Esophagus muscularis mucosa (tissue), 4 donors: ENCODE measurements around the gene CEP20. TPM values are rescaled to one million over a fixed set of nuclear protein-coding genes. Genes with fewer than 3 reads are reported as not detected.

ENCODE experiments used
- DNase-seq: peaks from one replicate; pipeline ENCODE4 v3.0.0-alpha.2; 2017; ENCODE audit errors: extremely low spot score
- H3K27ac ChIP-seq, 4 donors: fragments of 200-600 bp; sonication (generic); replicated peaks in 1 of 4; 1 replicate in 3 of 4; 2 replicates in 1 of 4; pipeline ENCODE4 v1.5.1; 2016 to 2019; ENCODE audit warnings: mild to moderate bottlenecking in 1 of 4
- H3K27me3 ChIP-seq, 4 donors: fragments of 200-600 bp; sonication (generic); one replicate each; pipeline versions ENCODE4 v1.5.1 to v1.6.0; 2016 to 2019
- H3K36me3 ChIP-seq, 4 donors: fragments of 200-600 bp; sonication (generic); one replicate each; pipeline ENCODE4 v1.5.1; 2016 to 2019
- H3K4me1 ChIP-seq, 4 donors: fragments of 200-600 bp; sonication (generic); one replicate each; pipeline ENCODE4 v1.5.1; 2016 to 2019
- H3K4me3 ChIP-seq, 4 donors: fragments of 200-600 bp; sonication (generic); 1 replicate in 2 of 4; 2 replicates in 2 of 4; pipeline ENCODE4 v1.5.1; 2016 to 2019; ENCODE audit warnings: mild to moderate bottlenecking in 4 of 4, moderate library complexity in 1 of 4
- H3K9me3 ChIP-seq, 4 donors: fragments of 200-600 bp; sonication (generic); 1 replicate in 3 of 4; 2 replicates in 1 of 4; pipeline ENCODE4 v1.5.1; 2016 to 2019
- CTCF ChIP-seq, 3 experiments: fragments of 200-600 bp in 2 of 3; fragments of 450-650 bp in 1 of 3; sonication (generic) in 2 of 3; IDR thresholded peaks; one replicate each; pipeline ENCODE4 v1.5.1; 2017 to 2019; ENCODE audit warnings: antibody characterized with exemption in 3 of 3, mild to moderate bottlenecking in 2 of 3, moderate library complexity in 1 of 3
- EP300 ChIP-seq: sonication (generic); formaldehyde crosslinking; IDR thresholded peaks from one replicate; pipeline ENCODE4 v1.6.1; 2017; ENCODE audit warnings: antibody characterized with exemption
- POLR2A ChIP-seq: fragments of 450-650 bp; IDR thresholded peaks from one replicate; pipeline ENCODE4 v1.6.1; 2017; ENCODE audit warnings: antibody characterized with exemption, moderate library complexity, mild to moderate bottlenecking, low read depth
- POLR2AphosphoS5 ChIP-seq, 2 donors: sonication (generic); formaldehyde crosslinking; IDR thresholded peaks; one replicate each; pipeline ENCODE4 v1.6.1; 2017; ENCODE audit warnings: antibody characterized with exemption in 2 of 2
- WGBS: methylation state at CpG from one replicate; pipeline ENCODE4 v1.1.5; 2018; 5-methylcytosine and 5-hydroxymethylcytosine counted together
- intact Hi-C: fragments of 100-400 bp; cut with DNase I; formaldehyde crosslinking; loops from one replicate; pipeline ENCODE4 v1.15.1; 2023
- total RNA-seq, 4 donors: library from RNA; depleted of rRNA; stranded (reverse); fragments of >200 nt; gene quantifications; one replicate each; pipeline versions ENCODE4 v1.1.0 to v1.2.1, GENCODE V29; 2016

Gene CEP20
- total RNA-seq, 4 donors from 2014 or later: 25.2 to 36.1 (median 32.0) TPM

- H3K4me1 ChIP-seq: peaks cover 6 to 100% (median 97%) of the 10 kb centered on the region in 4 donors
- TF ChIP-seq POLR2AphosphoS5 (IDR thresholded peaks at IDR 0.05): peak; percentile 34 to 70
- no peak for TF ChIP-seq CTCF (IDR thresholded peaks at IDR 0.05)
- peaks cover 0 to 69% (median 47%) of the 10 kb centered on the region in 4 donors for H3K36me3 ChIP-seq
- WGBS: 34% methylated on average over 9 of the region's 9 CpGs
- H3K27ac ChIP-seq: peak overlapping the region; percentile 87 to 98 (median 95)
- DNase-seq: no peak
- H3K9me3 ChIP-seq: no peaks in the 10 kb centered on the region
- intact Hi-C loops: no loop called here
- no peaks in the 10 kb centered on the region for H3K27me3 ChIP-seq
- H3K4me3 ChIP-seq: peak overlapping the region; percentile 4 to 73 (median 30)
Observed at GRCh38 chr16:15833541-15833940, 54.9 kb downstream of the CEP20 start.

DNA sequence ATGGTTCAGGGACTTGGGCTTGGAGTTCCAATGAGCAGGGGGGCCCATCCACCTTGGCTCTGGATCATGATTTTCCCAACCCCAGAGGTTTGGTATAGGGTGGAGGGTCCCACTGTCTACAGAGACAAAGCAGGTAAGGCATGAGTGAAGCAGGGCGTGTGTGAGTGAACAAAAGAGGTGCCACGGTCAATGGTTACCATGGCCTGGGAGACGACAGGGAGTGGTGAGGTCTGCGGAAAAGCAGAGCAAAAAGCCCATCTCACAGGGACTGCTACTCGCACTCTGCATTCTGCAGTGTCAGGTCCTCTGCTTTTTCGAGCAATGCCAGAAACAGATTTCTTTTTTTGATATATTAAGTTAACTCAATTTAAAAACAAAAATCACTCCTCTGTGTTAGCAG, 56.2 kb downstream of the CEP20 start:
- intact Hi-C loops: no loop called here

DNA sequence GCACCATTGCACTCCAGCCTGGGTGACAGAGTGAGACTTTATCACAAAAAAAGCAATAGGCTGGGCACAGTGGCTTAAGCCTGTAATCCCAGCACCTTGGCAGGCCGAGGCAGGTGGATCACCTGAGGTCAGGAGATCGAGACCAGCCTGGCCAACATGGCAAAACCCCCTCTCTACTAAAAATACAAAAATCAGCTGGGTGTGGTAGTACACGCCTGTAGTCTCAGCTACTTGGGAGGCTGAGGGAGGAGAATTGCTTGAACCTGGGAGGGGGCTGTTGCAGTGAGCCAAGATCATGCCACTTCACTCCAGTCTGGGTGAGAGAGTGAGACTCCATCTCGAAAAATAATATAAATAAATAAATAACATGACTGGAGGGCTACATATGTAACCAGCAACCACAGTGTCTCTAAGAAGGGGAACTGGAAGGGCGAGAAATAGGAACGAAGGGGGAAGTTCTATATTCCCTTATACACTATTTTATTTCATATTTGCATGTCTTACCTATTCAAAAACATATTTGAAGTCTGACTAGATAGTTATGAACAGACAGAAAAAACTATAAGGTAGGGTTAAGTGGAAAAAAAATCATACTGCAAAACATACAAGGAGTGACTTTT, 57.5 kb downstream of the CEP20 start:
- WGBS: 44% methylated on average over 6 of the region's 6 CpGs
- Histone ChIP-seq H3K4me3 (peak overlapping the region; percentile 11 to 18 (median 14)), H3K27me3 (no peaks in the 10 kb centered on the region), H3K36me3 (peaks cover 0 to 69% (median 37%) of the 10 kb centered on the region in 4 donors), H3K4me1 (peaks cover 6 to 100% (median 97%) of the 10 kb centered on the region in 4 donors), H3K9me3 (no peaks in the 10 kb centered on the region), H3K27ac (peak overlapping the region; percentile 87 to 98 (median 95))
- TF ChIP-seq CTCF (IDR thresholded peaks at IDR 0.05) (no peak), POLR2AphosphoS5 (IDR thresholded peaks at IDR 0.05) (peak in 1 of 2 donors; percentile 56)
- intact Hi-C loops: no loop called here
- DNase-seq: no peak

More for the DNA sequence above, 56.2 kb downstream of the CEP20 start:
- H3K9me3 ChIP-seq: no peaks in the 10 kb centered on the region
- no peaks in the 10 kb centered on the region for H3K27me3 ChIP-seq
- H3K4me3 ChIP-seq: peak overlapping the region in 2 of 4 donors; percentile 6 to 11
- peak overlapping the region; percentile 87 to 98 (median 95) for H3K27ac ChIP-seq
- no peak for TF ChIP-seq CTCF (IDR thresholded peaks at IDR 0.05)
- no peak for TF ChIP-seq EP300
- peak in 1 of 2 donors; percentile 63 for TF ChIP-seq POLR2AphosphoS5 (IDR thresholded peaks at IDR 0.05)
- no peak for TF ChIP-seq POLR2A
- 61% methylated on average over 6 of the region's 6 CpGs for WGBS
- DNase-seq: no peak
- H3K36me3 ChIP-seq: peaks cover 0 to 69% (median 40%) of the 10 kb centered on the region in 4 donors
- peaks cover 6 to 100% (median 97%) of the 10 kb centered on the region in 4 donors for H3K4me1 ChIP-seq

DNA sequence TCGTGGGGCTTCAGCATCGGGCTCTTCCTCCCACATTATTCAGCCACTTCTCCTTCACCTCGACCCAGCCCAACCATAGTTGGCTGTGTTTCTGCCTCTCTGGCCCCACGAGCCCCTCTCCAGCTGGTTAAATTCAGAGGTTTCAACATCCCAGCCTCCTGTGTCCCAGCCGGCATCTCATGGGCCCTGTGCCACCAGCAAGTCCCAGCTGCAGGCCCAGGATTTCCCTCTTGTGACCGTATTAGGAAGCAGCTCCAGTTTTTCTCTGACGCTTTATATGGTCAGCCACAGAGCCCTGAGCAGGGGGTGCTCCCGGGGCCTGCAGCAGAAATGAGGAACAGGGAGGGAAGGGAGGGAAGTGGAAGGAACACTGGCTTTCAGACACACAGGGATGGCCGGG, 58.9 kb downstream of the CEP20 start:
- peaks cover 0 to 80% (median 43%) of the 10 kb centered on the region in 4 donors for H3K36me3 ChIP-seq
- WGBS: 6% methylated on average over 7 of the region's 9 CpGs
- intact Hi-C loops: no loop called here
- peak overlapping the region; percentile 87 to 98 (median 95) for H3K27ac ChIP-seq
- DNase-seq: peak; percentile 94
- H3K9me3 ChIP-seq: no peaks in the 10 kb centered on the region
- TF ChIP-seq POLR2AphosphoS5 (IDR thresholded peaks at IDR 0.05) (peak; percentile 84 to 86), POLR2A (no peak)
- H3K4me1 ChIP-seq: peaks cover 6 to 100% (median 98%) of the 10 kb centered on the region in 4 donors
- H3K4me3 ChIP-seq: peak overlapping the region in 3 of 4 donors; percentile 12 to 35 (median 27)
- no peaks in the 10 kb centered on the region for H3K27me3 ChIP-seq

DNA sequence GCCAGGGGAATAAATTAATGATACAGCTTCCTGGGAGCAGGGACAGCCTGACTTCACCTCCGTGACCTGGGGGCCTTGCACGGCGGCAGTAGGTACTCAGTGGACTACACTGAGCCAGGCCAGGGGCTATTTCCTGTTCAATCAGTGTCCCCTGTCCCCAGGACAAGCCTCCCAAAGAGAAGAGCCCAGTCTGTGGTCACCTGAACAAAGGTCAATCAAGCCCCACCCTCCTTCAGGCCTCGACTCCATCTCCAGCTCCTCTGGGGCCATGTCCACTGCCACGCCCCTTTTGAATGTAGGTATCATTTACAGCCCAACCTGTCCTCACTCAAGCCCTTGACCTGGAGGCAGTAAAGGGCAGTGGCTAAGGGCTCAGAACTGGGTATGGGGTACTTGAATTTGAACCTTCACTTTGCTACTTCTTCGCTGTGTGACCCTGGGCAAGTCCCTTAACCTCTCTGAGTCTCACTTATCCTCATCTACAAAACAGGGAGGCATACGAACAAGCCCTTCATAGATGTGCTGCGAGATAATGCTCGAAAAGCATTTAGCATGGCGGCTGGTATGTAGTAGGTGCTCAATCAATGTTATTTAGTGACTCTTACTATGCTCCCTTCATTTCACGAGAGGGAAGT, 60.6 kb downstream of the CEP20 start:
- DNase-seq: no peak
- Histone ChIP-seq H3K36me3 (peaks cover 0 to 76% (median 45%) of the 10 kb centered on the region in 4 donors), H3K4me3 (peak overlapping the region in 3 of 4 donors; percentile 22 to 30 (median 27)), H3K9me3 (no peaks in the 10 kb centered on the region), H3K27ac (peak overlapping the region; percentile 87 to 98 (median 95)), H3K4me1 (peaks cover 6 to 100% (median 99%) of the 10 kb centered on the region in 4 donors), H3K27me3 (no peaks in the 10 kb centered on the region)
- intact Hi-C loops: no loop called here
- TF ChIP-seq EP300 (no peak), POLR2AphosphoS5 (IDR thresholded peaks at IDR 0.05) (peak; percentile 63 to 85)
- WGBS: 66% methylated on average over 10 of the region's 11 CpGs
